Measurements from ENCODE around the gene CDH10. TPM values are rescaled to one million over a fixed set of nuclear protein-coding genes. Genes with fewer than 3 reads are reported as not detected.

Gene CDH10
- total and polyA plus RNA-seq, 2 of the 4 experiments (the other 2 are of a cell fraction) = 0.18 to 0.21 TPM

- Histone ChIP-seq H3K9ac (ENCODE audit: low read depth, low read length) (no peak overlapping the region), H2AFZ (replicated peaks; ENCODE audit: low read length, poor library complexity) (no peak overlapping the region), H2BK5ac (ENCODE audit: low read depth, low read length, poor library complexity, severe bottlenecking) (no peak overlapping the region), H3K14ac (replicated peaks; ENCODE audit: low read depth, low read length) (no peak overlapping the region), H3K4me1 (ENCODE audit: control insufficient read depth, insufficient read depth, low read length) (no peaks in the 10 kb centered on the region), H4K91ac (ENCODE audit: insufficient read depth, low read depth, low read length) (no peak overlapping the region), H3K4me2 (ENCODE audit: low read depth, low read length) (no peak overlapping the region), H3K36me3 (ENCODE audit: control insufficient read depth, insufficient read depth, low read length) (no peaks in the 10 kb centered on the region), H2BK20ac (ENCODE audit: low read depth, low read length) (no peak overlapping the region), H3K4me3 (ENCODE audit: insufficient read depth, low read depth, low read length) (no peak overlapping the region), H3K27ac (ENCODE audit: insufficient read depth, low read length) (no peak overlapping the region), H2BK15ac (ENCODE audit: low read depth, low read length) (no peak overlapping the region), H3K4ac (ENCODE audit: low read depth, low read length) (no peak overlapping the region), H3K9me3 (ENCODE audit: control insufficient read depth, insufficient read depth, low read length) (peaks cover 4% of the 10 kb centered on the region; the same call in 1 of the 2 replicates), H4K20me1 (ENCODE audit: insufficient read depth, low read length) (no peaks in the 10 kb centered on the region), H3K9me1 (ENCODE audit: insufficient read depth, low read length) (no peaks in the 10 kb centered on the region), H2AK5ac (ENCODE audit: low read depth, low read length) (no peak overlapping the region), H2BK120ac (ENCODE audit: low read depth, low read length) (no peak overlapping the region), H3K56ac (ENCODE audit: extremely low read depth, insufficient read depth, low read length) (no peak overlapping the region), H4K8ac (ENCODE audit: low read depth in 2 of 2, low read length in 2 of 2) (no peak overlapping the region), H2AK9ac (replicated peaks; ENCODE audit: low read depth, low read length, poor library complexity) (no peak overlapping the region), H3K79me1 (ENCODE audit: low read depth in 1 of 2, low read length in 2 of 2) (no peaks in the 10 kb centered on the region), H3K23ac (ENCODE audit: low read depth, low read length) (no peak overlapping the region), H3K27me3 (ENCODE audit: control insufficient read depth, insufficient read depth, low read length) (no peaks in the 10 kb centered on the region), H4K5ac (ENCODE audit: low read depth, low read length) (no peak overlapping the region), H3K18ac (ENCODE audit: low read depth, low read length) (no peak overlapping the region)
- DNase-seq = no peak
- POLR2A ChIA-PET (ENCODE audit: unreplicated experiment) = no interaction called here
- no CpG with 5 or more reads among the region's 6 CpGs for WGBS, 2 experiments (ENCODE audit: extremely low coverage in 2 of 2, insufficient read length in 1 of 2)
- BruUV-seq (replicated peaks) = no TSS peak
- CTCF ChIA-PET = no interaction called here
- dilution Hi-C loops (cut with HindIII; ENCODE audit: low sequenced_read_pairs, unreplicated experiment) (no loop called here), in situ Hi-C loops (cut with MboI; ENCODE audit: low sequenced_read_pairs) (no loop called here), intact Hi-C loops (cut with micrococcal nuclease) (no loop called here)
- ATAC-seq (ENCODE audit: low read depth) = no peak
- TF ChIP-seq CEBPB (IDR thresholded peaks at IDR 0.05; ENCODE audit: low read depth, low read length) = no peak
- TF ChIP-seq MXI1 (IDR thresholded peaks at IDR 0.05; ENCODE audit: borderline replicate concordance, low read depth, low read length) = no peak
- TF ChIP-seq SMC3 (IDR thresholded peaks at IDR 0.05; ENCODE audit: low read depth, low read length) = no peak
- TF ChIP-seq RCOR1 (IDR thresholded peaks at IDR 0.05; ENCODE audit: insufficient replicate concordance, low read length) = no peak
- TF ChIP-seq CTCF (conservative IDR thresholded peaks at IDR 0.05; ENCODE audit: low read depth, low read length) = no peak
- TF ChIP-seq MAZ (IDR thresholded peaks at IDR 0.05; ENCODE audit: borderline replicate concordance, low read depth, low read length) = no peak
- no peak for TF ChIP-seq ELK1 (IDR thresholded peaks at IDR 0.05; ENCODE audit: borderline replicate concordance, low read depth, low read length)
- no peak for TF ChIP-seq NFE2L2 (IDR thresholded peaks at IDR 0.05; ENCODE audit: low read depth, low read length)
- no peak for TF ChIP-seq FOS (IDR thresholded peaks at IDR 0.05; ENCODE audit: low read depth, low read length)
- TF ChIP-seq POLR2A (IDR thresholded peaks at IDR 0.05; ENCODE audit: low read depth, low read length) = no peak
- no peak for TF ChIP-seq MAFK (IDR thresholded peaks at IDR 0.05; ENCODE audit: low read depth, low read length)
- no peak for TF ChIP-seq BHLHE40 (IDR thresholded peaks at IDR 0.05; ENCODE audit: low read depth, low read length)
- no peak for TF ChIP-seq CHD1 (IDR thresholded peaks at IDR 0.05; ENCODE audit: low read depth, low read length)
These were observed 23.0 kb downstream of the CDH10 start for GRCh38 chr5:24621792-24622191.

Data from IMR-90 (cell line).